ENCODE results near the gene CDH12. TPM values are rescaled to one million over a fixed set of nuclear protein-coding genes. Genes with fewer than 3 reads are reported as not detected.

The CDH12 gene
- total RNA-seq, 4 donors from 2014 or later, result 0.38 to 2.8 (median 0.94) TPM

GRCh38 chr5:22665801-22666200 lies 187.3 kb downstream of the CDH12 start:
- no peak overlapping the region for H3K27ac ChIP-seq
- no peak for DNase-seq (ENCODE audit: low spot score in 2 of 2)
- no peaks in the 10 kb centered on the region for H3K27me3 ChIP-seq
- H3K4me1 ChIP-seq, result no peaks in the 10 kb centered on the region
- H3K4me3 ChIP-seq, result no peak overlapping the region
- H3K36me3 ChIP-seq, result no peaks in the 10 kb centered on the region
- no peak for TF ChIP-seq POLR2AphosphoS5 (IDR thresholded peaks at IDR 0.05)
- TF ChIP-seq POLR2A (IDR thresholded peaks at IDR 0.05), result no peak
- TF ChIP-seq CTCF (IDR thresholded peaks at IDR 0.05), result no peak
- no peak for TF ChIP-seq EP300 (IDR thresholded peaks at IDR 0.05)
- H3K9me3 ChIP-seq, result no peaks in the 10 kb centered on the region
- WGBS, result 62% methylated on average over 2 of the region's 2 CpGs

DNA sequence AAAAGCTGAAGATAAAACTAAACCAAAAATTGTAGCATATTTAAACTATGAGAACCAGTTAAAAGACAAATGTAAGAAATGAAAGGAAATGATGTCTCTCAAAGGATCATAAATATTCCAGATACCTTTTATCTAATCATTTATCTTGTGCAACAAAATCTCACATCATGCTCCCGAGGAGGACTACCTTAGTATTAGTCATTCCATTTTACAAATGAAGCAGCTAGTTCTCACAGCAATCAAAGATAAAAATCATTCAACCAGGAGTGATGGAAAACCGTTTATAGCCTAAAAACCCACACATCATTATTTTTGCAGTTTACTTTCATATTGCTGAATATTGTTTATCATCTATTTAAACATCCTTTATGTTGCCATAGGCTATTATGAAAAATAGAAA lies 190.0 kb downstream of the CDH12 start:
- Histone ChIP-seq H3K4me1 (no peaks in the 10 kb centered on the region), H3K36me3 (no peaks in the 10 kb centered on the region), H3K4me3 (no peak overlapping the region), H3K27me3 (no peaks in the 10 kb centered on the region), H3K27ac (no peak overlapping the region), H3K9me3 (no peaks in the 10 kb centered on the region)
- WGBS, result 36% methylated on average over 2 of the region's 2 CpGs
- no peak for DNase-seq (ENCODE audit: low spot score in 2 of 2)
- no peak for TF ChIP-seq POLR2A (IDR thresholded peaks at IDR 0.05)
- no peak for TF ChIP-seq POLR2AphosphoS5 (IDR thresholded peaks at IDR 0.05)
- TF ChIP-seq EP300 (IDR thresholded peaks at IDR 0.05), result no peak
- TF ChIP-seq CTCF (IDR thresholded peaks at IDR 0.05), result no peak

- WGBS, result 27% methylated on average over 3 of the region's 3 CpGs
- TF ChIP-seq CTCF (IDR thresholded peaks at IDR 0.05), result no peak
- TF ChIP-seq POLR2A (IDR thresholded peaks at IDR 0.05), result no peak
- no peak for TF ChIP-seq EP300 (IDR thresholded peaks at IDR 0.05)
Observed at GRCh38 chr5:22662391-22662790, 190.8 kb downstream of the CDH12 start.

DNA sequence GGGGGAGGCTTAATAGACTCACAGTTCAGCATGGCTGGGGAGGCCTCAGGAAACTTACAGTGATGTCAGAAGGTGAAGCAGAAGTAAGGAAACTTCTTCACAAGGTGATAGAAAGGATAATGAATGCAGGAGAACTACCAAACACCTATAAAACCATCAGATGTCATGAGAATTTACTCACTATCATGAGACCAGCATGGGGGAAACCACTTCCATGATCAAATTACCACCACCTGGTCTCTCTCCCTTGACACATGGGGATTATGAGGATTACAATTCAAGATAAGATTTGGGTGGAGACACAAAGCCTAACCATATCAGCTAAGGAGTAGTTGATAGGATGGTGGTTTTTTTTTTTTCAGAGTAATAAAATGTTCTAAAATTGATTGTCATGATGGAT lies 201.8 kb downstream of the CDH12 start:
- Histone ChIP-seq H3K27me3 (no peaks in the 10 kb centered on the region), H3K27ac (no peak overlapping the region), H3K4me3 (no peak overlapping the region), H3K36me3 (no peaks in the 10 kb centered on the region), H3K9me3 (no peaks in the 10 kb centered on the region), H3K4me1 (no peaks in the 10 kb centered on the region)
- no peak for DNase-seq (ENCODE audit: low spot score in 2 of 2)
- TF ChIP-seq CTCF (IDR thresholded peaks at IDR 0.05) (no peak), POLR2AphosphoS5 (IDR thresholded peaks at IDR 0.05) (no peak)

More at GRCh38 chr5:22662391-22662790, 190.8 kb downstream of the CDH12 start:
- Histone ChIP-seq H3K9me3 (no peaks in the 10 kb centered on the region), H3K4me3 (no peak overlapping the region), H3K27ac (no peak overlapping the region), H3K27me3 (no peaks in the 10 kb centered on the region), H3K36me3 (no peaks in the 10 kb centered on the region), H3K4me1 (no peaks in the 10 kb centered on the region)
- DNase-seq (ENCODE audit: low spot score in 2 of 2), result no peak

DNA sequence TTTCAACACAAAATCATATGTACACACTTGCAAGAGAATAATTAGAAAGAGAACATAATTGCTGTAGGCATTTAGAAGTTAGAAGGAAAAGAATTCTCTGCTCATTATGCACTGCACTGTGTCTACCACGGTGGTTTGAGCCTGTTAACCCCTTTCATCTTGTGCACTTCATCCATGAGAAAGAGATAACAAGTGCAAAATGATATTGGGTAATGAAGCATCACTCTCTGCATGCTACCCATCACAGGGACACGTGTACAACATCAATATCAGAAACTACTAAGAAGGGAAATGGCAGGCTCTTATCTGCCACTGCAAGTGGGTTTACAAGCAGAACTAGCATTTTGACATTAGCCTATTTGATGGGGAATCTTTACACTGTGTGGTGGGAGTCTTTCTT lies 202.6 kb downstream of the CDH12 start:
- WGBS, result 50% methylated on average over 2 of the region's 2 CpGs
- Histone ChIP-seq H3K36me3 (no peaks in the 10 kb centered on the region), H3K27ac (no peak overlapping the region), H3K4me3 (no peak overlapping the region), H3K27me3 (no peaks in the 10 kb centered on the region), H3K4me1 (no peaks in the 10 kb centered on the region), H3K9me3 (no peaks in the 10 kb centered on the region)
- TF ChIP-seq POLR2A (IDR thresholded peaks at IDR 0.05) (no peak), EP300 (IDR thresholded peaks at IDR 0.05) (no peak), CTCF (IDR thresholded peaks at IDR 0.05) (no peak), POLR2AphosphoS5 (IDR thresholded peaks at IDR 0.05) (no peak)
- no peak for DNase-seq (ENCODE audit: low spot score in 2 of 2)

Measured in suprapubic skin (tissue), 4 donors.